ENCODE measurements around the gene PFKFB2. TPM values are rescaled to one million over a fixed set of nuclear protein-coding genes. Genes with fewer than 3 reads are reported as not detected.

PFKFB2 gene
- total RNA-seq, 2 experiments from 2014 or later = 4.6 to 4.8 TPM

DNA sequence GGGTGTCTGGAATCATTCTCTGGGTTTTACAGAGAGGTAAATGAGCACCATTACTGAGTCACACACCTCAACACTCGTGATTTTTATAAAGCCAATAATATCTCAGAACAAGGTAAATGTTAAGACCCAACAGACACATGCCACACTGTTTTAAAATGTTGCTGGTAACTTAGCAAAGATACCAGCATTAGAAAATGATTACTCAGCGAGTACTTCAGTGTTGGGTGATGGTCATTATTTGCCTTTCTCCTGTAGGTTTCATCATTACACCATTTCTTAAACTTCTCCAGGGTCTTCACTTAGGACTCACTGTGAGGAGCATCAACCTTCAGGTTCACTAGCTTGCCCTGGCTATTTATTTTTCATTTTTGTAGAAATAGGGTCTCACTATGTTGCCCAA, 28.7 kb downstream of the PFKFB2 start:
- Mint-ChIP-seq H3K36me3 (no peaks in the 10 kb centered on the region), H3K9me3 (no peaks in the 10 kb centered on the region), H3K4me3 (no peak overlapping the region), H3K27me3 (peaks cover 22% of the 10 kb centered on the region), H3K4me1 (peaks cover 14% of the 10 kb centered on the region), H3K27ac (no peak overlapping the region)
- DNase-seq (no peak), ATAC-seq (ENCODE audit: low read depth) (no peak)
- POLR2A ChIA-PET = interaction anchor here (1.3 kb wide), 1 partner anchor 240 kb away, joined by 3 read pairs; the partner anchor contains the start of gene CD55

DNA sequence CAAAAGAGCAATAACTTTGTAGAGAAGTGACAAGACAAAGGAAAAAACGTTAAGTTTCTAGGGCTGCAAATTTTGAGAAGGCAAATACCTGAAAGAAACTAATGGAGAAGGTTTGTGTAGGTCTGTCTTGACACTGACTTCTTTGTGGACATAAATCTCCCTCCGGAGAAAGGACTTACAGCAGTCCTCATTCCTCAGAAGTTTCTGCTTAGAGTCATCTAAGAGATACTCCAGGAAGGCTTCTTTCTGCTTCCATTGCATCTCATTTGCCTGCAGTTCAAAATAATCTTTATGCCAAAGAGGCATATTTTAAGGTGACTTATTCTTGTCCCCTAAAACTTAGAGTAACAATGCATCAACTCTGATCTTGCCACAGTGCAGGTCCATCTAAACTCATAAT, 31.2 kb downstream of the PFKFB2 start:
- peaks cover 22% of the 10 kb centered on the region for H3K27me3 Mint-ChIP-seq
- no peak overlapping the region for H3K4me3 Mint-ChIP-seq
- peaks cover 21% of the 10 kb centered on the region for H3K4me1 Mint-ChIP-seq
- no peak for DNase-seq
- H3K36me3 Mint-ChIP-seq = peaks cover 2% of the 10 kb centered on the region
- H3K27ac Mint-ChIP-seq = no peak overlapping the region
- no peak for ATAC-seq (ENCODE audit: low read depth)
- no peaks in the 10 kb centered on the region for H3K9me3 Mint-ChIP-seq
- POLR2A ChIA-PET = interaction anchor here (1.1 kb wide), 1 partner anchor 321 kb away, joined by 3 read pairs; no protein-coding TSS in a partner anchor

DNA sequence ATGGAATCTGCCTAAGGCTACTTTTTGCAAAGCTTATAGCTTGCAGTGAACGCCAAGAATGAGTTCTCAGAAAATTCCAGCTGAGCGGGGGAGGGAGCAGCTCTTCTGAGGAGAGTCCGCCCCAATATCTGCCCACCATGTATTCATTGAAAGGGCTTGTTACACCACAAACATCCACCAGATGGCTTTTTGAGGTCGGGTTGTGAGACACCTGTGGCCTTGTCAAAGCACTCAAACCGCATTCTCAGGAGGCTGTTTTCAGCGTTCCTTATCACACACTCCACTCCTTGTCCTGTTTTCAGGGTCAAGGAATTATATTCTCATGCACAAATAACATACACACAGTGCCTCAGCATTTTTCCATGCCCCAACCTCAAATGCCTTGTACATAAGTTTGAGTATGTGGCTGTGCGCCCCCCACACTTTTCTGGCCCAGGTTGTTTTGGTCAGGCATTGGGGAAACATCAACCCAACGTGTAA, 31.7 kb downstream of the PFKFB2 start:
- peaks cover 25% of the 10 kb centered on the region for H3K4me1 Mint-ChIP-seq
- peaks cover 2% of the 10 kb centered on the region for H3K36me3 Mint-ChIP-seq
- peaks cover 22% of the 10 kb centered on the region for H3K27me3 Mint-ChIP-seq
- peak; percentile 70 for ATAC-seq (ENCODE audit: low read depth)
- DNase-seq = no peak
- H3K9me3 Mint-ChIP-seq = no peaks in the 10 kb centered on the region
- no peak overlapping the region for H3K4me3 Mint-ChIP-seq
- POLR2A ChIA-PET = no interaction called here
- H3K27ac Mint-ChIP-seq = no peak overlapping the region

DNA sequence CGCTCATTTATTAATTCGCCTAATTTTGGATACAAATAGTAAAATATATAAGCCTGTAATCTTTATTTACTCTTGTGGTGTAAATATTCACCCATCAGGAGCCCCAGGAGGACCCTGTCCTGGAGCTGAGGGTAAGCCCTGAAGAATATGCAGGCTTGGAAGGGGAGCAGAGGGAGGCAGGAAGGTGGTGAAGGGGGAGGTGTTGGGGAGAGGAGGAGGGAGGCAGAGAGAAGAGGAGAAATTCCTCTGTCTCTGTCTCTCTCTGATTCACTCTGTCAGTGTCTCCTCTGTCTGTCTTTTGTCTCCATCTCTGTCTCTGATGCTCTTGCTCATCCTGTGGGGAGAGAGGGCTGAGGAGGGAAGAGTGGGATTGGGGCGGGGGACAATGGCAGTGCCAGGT, 32.8 kb downstream of the PFKFB2 start:
- Mint-ChIP-seq H3K4me1 (peaks cover 26% of the 10 kb centered on the region), H3K36me3 (peaks cover 2% of the 10 kb centered on the region), H3K27me3 (peaks cover 22% of the 10 kb centered on the region), H3K4me3 (no peak overlapping the region), H3K9me3 (no peaks in the 10 kb centered on the region), H3K27ac (no peak overlapping the region)
- POLR2A ChIA-PET = no interaction called here
- DNase-seq = no peak
- no peak for ATAC-seq (ENCODE audit: low read depth)

DNA sequence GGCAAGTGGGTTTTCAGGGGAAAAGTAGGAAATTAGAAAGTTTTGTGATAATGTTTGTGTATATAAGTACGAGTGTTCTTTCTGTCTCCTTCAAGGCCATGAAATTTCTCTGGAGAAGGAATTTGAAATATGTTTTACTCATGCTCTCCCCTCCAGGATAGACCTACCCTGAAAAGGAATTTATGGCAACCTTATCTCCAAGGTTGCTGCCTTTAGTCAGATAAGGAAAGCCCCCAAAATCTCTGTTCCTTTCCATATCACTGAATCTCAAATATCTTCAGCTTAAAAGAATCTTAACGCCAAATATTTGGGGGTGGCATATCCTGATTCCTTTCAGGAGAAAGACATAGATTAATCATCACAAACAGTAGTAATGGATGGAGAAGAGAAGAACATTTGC, 35.1 kb downstream of the PFKFB2 start:
- H3K4me1 Mint-ChIP-seq = peaks cover 26% of the 10 kb centered on the region
- no peak for DNase-seq
- H3K27ac Mint-ChIP-seq = no peak overlapping the region
- H3K4me3 Mint-ChIP-seq = no peak overlapping the region
- POLR2A ChIA-PET = interaction anchor here (2.0 kb wide), 1 partner anchor 234 kb away, joined by 10 read pairs; the partner anchor contains the start of gene CD55
- H3K27me3 Mint-ChIP-seq = peaks cover 7% of the 10 kb centered on the region
- no peaks in the 10 kb centered on the region for H3K9me3 Mint-ChIP-seq
- H3K36me3 Mint-ChIP-seq = peaks cover 3% of the 10 kb centered on the region
- no peak for ATAC-seq (ENCODE audit: low read depth)

DNA sequence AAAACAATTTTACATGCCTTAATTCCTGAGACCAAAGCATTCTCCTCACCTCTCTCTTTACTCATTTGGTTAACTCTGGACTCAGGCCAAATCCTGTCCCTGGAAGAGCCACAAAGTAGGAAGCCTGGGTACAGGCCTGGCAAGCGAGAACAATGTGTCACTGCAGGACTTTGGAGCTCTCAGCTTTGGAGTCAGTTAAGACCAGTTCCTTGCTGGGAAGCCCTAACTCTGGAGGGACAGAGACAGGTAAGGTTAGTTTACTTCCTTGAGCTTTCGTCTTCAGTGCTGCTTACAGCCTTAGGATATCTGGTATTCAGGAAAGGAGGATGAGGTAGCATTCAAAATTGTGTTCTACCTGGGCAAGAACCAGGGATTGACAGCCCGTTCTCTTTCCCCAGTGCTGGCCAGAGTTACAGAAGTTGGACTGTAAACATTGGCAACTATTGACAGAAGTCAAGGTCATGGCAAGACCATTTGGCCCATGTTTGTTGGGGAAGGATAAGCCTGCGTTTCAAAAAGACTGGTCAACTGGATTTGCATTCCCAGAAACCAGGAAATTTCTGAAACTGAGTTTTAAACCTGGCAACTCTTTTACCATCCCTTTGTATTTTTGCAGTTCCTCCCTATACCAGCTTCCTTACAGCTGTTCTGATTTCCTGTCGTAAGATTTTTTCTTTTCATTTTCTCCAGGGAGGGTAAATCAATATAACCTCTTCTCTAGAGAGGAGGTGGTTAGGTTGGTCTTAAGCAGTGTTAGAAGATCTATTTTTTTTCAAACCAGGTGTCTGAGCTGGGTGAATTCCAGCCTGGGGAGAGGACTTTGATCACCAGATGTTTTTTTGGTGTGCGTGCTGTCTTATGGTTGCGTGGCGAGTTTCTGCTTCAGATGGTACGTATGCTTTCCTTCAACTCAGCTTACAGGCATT, 35.9 kb downstream of the PFKFB2 start, which contains the start of gene C4BPB:
C4BPB (plus strand) TSS at position 160 of the 926 bp plus-strand sequence; CDS start at position 832, 672 bp downstream.
- Mint-ChIP-seq H3K9me3 (no peaks in the 10 kb centered on the region), H3K4me3 (peak within 1 kb of the TSS; percentile 80), H3K36me3 (peaks cover 3% of the 10 kb centered on the region), H3K27ac (peak within 1 kb of the TSS; percentile 84), H3K27me3 (peaks cover 2% of the 10 kb centered on the region), H3K4me1 (peaks cover 26% of the 10 kb centered on the region)
- DNase-seq = no peak
- POLR2A ChIA-PET = interaction anchor here (1.0 to 2.0 kb wide), 2 partner anchors 233 to 316 kb away, joined by 3 to 10 read pairs; partner anchors contain the start of gene CD55
- peak; percentile 53 for ATAC-seq (ENCODE audit: low read depth)

DNA sequence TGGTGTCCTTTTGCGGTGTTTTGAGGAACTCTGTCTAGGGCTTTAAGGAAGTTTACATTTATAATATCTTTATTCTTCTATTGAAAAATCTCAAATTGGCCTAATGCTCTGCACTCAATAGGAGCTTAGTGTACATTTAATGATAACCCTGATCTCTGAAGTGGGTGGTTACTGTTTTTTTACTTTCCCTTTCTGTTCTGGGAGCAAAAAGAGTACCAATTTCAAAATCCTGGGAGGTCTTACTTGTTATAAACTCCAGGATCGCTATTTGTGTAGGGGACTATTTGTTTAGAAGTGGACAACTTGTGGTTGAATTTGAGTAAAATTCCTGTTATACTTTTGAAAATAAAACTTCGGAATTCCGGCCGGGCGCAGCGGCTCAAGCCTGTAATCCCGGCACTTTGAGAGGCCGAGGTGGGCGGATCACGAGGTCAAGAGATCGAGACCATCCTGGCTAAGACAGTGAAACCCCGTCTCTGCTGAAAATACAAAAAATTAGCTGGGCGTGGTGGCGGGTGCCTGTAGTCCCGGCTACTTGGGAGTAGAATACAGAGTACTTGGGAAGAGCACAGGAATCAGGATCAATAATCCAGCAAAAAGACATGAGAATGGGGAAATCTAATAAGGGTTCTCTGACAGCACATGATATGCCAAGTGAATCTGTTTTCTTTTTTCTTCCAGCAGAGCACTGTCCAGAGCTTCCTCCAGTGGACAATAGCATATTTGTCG, 36.7 kb downstream of the PFKFB2 start:
- POLR2A ChIA-PET = interaction anchor here (0.6 to 2.0 kb wide), 4 partner anchors 10 to 315 kb away, joined by 3 to 10 read pairs (median 4); partner anchors contain the start of gene CD55
- ATAC-seq (ENCODE audit: low read depth) (peak; percentile 30), DNase-seq (no peak)
- H3K9me3 Mint-ChIP-seq = no peaks in the 10 kb centered on the region
- peaks cover 21% of the 10 kb centered on the region for H3K4me1 Mint-ChIP-seq
- peak overlapping the region; percentile 80 for H3K4me3 Mint-ChIP-seq
- peaks cover 3% of the 10 kb centered on the region for H3K36me3 Mint-ChIP-seq
- H3K27ac Mint-ChIP-seq = peak overlapping the region; percentile 84
- no peaks in the 10 kb centered on the region for H3K27me3 Mint-ChIP-seq

DNA sequence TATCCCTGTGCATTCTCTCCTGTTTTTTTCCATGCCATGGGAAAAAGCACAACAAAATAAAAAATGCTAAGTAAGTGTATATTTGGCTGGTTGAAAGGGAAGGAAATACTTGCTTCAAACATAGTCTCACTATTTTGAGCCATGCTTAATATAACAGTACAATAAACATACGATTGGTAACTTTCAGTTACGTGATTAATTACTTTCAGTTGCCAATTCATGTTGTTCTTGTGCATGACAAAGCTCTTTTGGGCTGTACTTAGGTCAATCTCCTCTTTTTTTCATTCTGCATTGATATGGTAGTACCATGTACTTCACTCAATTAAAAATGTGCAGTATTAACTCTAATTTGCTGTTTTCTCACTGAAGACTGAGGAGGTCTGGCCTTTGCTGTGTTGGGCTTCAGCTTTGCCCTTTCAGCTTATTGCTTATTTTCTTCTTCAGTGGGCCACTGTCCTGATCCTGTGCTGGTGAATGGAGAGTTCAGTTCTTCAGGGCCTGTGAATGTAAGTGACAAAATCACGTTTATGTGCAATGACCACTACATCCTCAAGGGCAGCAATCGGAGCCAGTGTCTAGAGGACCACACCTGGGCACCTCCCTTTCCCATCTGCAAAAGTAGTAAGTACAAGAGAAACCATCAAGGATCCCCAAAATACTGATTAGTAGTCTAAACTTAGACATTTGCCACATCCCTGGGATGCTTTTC, 38.3 kb downstream of the PFKFB2 start:
- Mint-ChIP-seq H3K4me1 (peaks cover 14% of the 10 kb centered on the region), H3K27me3 (no peaks in the 10 kb centered on the region), H3K27ac (peak overlapping the region; percentile 47), H3K4me3 (no peak overlapping the region), H3K9me3 (no peaks in the 10 kb centered on the region), H3K36me3 (peaks cover 5% of the 10 kb centered on the region)
- POLR2A ChIA-PET = interaction anchor here (1.7 kb wide), 1 partner anchor 232 kb away, joined by 3 read pairs; no protein-coding TSS in a partner anchor
- no peak for ATAC-seq (ENCODE audit: low read depth)
- DNase-seq = no peak

DNA sequence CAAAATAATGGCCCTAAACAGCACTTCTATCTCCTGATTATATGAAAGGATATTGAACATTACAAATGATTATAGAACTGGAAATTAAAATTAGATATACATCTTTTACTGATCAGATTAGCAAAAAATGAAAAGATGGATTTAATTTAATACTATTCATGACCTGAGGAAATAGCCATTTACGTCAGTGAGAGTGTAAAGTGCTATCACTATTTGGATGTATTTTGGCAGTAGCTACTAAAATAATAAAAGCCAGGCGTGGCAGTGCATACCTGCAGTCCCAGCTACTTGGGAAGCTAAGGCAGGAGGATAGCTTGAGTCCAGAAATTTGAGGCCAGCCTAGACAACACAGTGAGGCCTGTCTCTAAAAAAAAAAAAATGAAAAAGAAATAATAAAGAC, 40.9 kb downstream of the PFKFB2 start:
- Mint-ChIP-seq H3K9me3 (no peaks in the 10 kb centered on the region), H3K27ac (no peak overlapping the region), H3K4me1 (peaks cover 13% of the 10 kb centered on the region), H3K4me3 (no peak overlapping the region), H3K27me3 (no peaks in the 10 kb centered on the region), H3K36me3 (peaks cover 3% of the 10 kb centered on the region)
- DNase-seq (no peak), ATAC-seq (ENCODE audit: low read depth) (no peak)
- POLR2A ChIA-PET = no interaction called here

DNA sequence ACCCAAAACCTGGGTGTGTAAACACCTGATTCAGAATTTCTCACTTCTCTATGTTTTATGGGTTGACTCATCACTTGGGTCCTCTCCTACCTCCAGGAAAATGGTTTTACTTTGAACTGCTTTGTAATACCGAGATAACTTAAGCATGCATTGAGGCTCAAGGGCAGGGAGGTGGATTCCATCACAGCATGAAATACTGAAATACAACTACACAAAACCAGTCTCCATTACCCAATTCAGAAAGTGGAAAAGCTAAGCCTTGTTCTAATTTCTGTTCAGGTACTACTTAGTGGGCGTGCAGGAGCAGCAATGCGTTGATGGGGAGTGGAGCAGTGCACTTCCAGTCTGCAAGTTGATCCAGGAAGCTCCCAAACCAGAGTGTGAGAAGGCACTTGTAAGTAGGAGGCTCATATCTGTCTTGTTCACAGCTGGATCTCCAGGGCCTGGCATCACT, 44.8 kb downstream of the PFKFB2 start:
- Mint-ChIP-seq H3K27ac (peak overlapping the region; percentile 31), H3K4me1 (peaks cover 6% of the 10 kb centered on the region), H3K9me3 (peaks cover 1% of the 10 kb centered on the region), H3K4me3 (no peak overlapping the region), H3K36me3 (peaks cover 8% of the 10 kb centered on the region), H3K27me3 (peaks cover 5% of the 10 kb centered on the region)
- no peak for DNase-seq
- POLR2A ChIA-PET = no interaction called here
- peak; percentile 65 for ATAC-seq (ENCODE audit: low read depth)

DNA sequence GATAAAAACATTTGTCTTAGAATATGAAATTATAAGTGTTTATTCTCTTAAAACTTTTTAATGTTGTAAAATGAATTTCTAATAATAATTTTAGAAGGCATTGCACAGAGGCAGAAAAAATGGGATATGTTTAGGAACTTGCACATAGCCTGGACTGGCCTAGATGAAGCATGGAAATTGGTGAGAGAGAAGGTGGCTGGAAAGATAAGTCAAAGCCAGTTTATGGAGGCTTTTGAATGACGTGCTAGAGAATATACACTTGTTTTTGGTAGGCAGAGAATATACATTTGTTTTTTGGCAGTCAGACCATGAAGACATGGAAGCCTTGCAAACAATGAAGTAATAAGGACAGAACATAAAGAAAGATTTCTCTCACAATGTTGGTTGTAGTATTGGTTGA, 48.6 kb downstream of the PFKFB2 start:
- Mint-ChIP-seq H3K36me3 (peaks cover 6% of the 10 kb centered on the region), H3K9me3 (peaks cover 4% of the 10 kb centered on the region), H3K27me3 (peaks cover 5% of the 10 kb centered on the region), H3K4me1 (peaks cover 9% of the 10 kb centered on the region), H3K4me3 (no peak overlapping the region), H3K27ac (no peak overlapping the region)
- no peak for ATAC-seq (ENCODE audit: low read depth)
- POLR2A ChIA-PET = no interaction called here
- DNase-seq = no peak

DNA sequence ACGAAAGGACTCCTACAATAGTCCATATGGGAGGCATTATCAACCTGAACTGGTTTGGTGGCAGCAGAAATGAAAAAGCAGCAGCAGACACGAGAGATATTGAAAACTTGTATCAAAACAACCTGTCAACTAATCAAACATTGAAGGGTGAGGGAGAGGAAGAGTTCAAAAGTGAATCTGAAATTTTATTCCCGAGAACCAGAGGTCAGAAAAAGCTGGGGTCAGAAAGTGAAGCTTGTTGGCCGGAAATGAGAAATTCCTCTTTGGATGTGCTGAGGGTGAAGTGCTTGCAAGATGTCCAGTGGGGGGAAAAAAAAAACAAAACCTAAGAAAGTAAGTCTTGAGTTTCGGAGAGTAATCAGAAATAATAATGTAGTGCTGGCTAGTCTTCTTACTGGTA, 49.1 kb downstream of the PFKFB2 start:
- POLR2A ChIA-PET = no interaction called here
- Mint-ChIP-seq H3K36me3 (peaks cover 6% of the 10 kb centered on the region), H3K4me3 (no peak overlapping the region), H3K27me3 (peaks cover 5% of the 10 kb centered on the region), H3K27ac (no peak overlapping the region), H3K4me1 (peaks cover 9% of the 10 kb centered on the region), H3K9me3 (peaks cover 4% of the 10 kb centered on the region)
- no peak for DNase-seq
- no peak for ATAC-seq (ENCODE audit: low read depth)

DNA sequence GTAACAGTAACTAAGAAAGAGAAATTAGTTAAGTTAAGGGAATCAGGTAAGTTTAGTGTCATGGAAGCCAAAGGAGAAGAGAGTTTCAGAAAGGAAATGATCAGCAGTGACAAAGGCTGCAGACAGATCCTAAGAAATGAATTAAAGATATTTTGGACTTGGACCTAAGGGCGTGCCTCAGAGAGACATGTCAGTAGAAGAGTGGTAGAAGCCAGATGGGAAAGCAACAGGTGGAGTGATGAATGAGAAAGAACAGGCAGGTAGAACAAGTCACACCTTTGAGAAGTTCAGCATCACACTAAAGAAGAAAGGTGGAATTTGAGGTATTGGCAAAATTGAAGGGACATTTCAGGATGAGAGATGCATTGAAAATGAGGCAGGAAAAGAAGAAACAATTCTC, 49.6 kb downstream of the PFKFB2 start:
- ATAC-seq (ENCODE audit: low read depth) (no peak), DNase-seq (no peak)
- H3K36me3 Mint-ChIP-seq = peaks cover 6% of the 10 kb centered on the region
- H3K27ac Mint-ChIP-seq = no peak overlapping the region
- POLR2A ChIA-PET = no interaction called here
- peaks cover 5% of the 10 kb centered on the region for H3K27me3 Mint-ChIP-seq
- H3K4me3 Mint-ChIP-seq = no peak overlapping the region
- peaks cover 4% of the 10 kb centered on the region for H3K9me3 Mint-ChIP-seq
- H3K4me1 Mint-ChIP-seq = peaks cover 7% of the 10 kb centered on the region

Data from activated naive CD8-positive, alpha-beta T cell treated with anti-CD3 and anti-CD28 coated beads, Interleukin-2, amount 10 ng/mL, durations not matched to agents 7 days and 5 days (primary cell).